Measurements from ENCODE around the gene SLC13A1.
"Not testable (repeated sequence)": the region's sequence is repeated elsewhere in the genome, so short reads cannot be mapped to it uniquely, and the experiment has no call there.

Gene SLC13A1

GRCh38 chr7:123126171-123126570 lies 73.6 kb downstream of the SLC13A1 start:
- no peak for DNase-seq (ENCODE audit: low read depth)

- no peak for DNase-seq (ENCODE audit: low read depth)
Observed at GRCh38 chr7:123125231-123125630, 74.5 kb downstream of the SLC13A1 start.

- DNase-seq (ENCODE audit: low read depth) = no peak
Observed at GRCh38 chr7:123122916-123123315, 76.9 kb downstream of the SLC13A1 start.

- DNase-seq (ENCODE audit: low read depth) = no peak
Observed at GRCh38 chr7:123120286-123120685, 79.5 kb downstream of the SLC13A1 start.

GRCh38 chr7:123115331-123115730 lies 84.4 kb downstream of the SLC13A1 start:
- no peak for DNase-seq (ENCODE audit: low read depth)

GRCh38 chr7:123114288-123114687 lies 85.5 kb downstream of the SLC13A1 start:
- no peak for DNase-seq (ENCODE audit: low read depth)

- DNase-seq (ENCODE audit: low read depth) = no peak
Observed at GRCh38 chr7:123112833-123113232, 86.9 kb downstream of the SLC13A1 start.

GRCh38 chr7:123099712-123100111 lies 100.1 kb downstream of the SLC13A1 start:
- no peak for DNase-seq (ENCODE audit: low read depth)

- no peak for DNase-seq (ENCODE audit: low read depth)
Observed at GRCh38 chr7:123096976-123097375, 102.8 kb downstream of the SLC13A1 start.

- no peak for DNase-seq (ENCODE audit: low read depth)
Observed at GRCh38 chr7:123096434-123096833, 103.3 kb downstream of the SLC13A1 start.

- DNase-seq (ENCODE audit: low read depth) = no peak
Observed at GRCh38 chr7:123090456-123090855, 109.3 kb downstream of the SLC13A1 start.

GRCh38 chr7:123086910-123087309 lies 112.9 kb downstream of the SLC13A1 start:
- not testable (repeated sequence) for DNase-seq (ENCODE audit: low read depth)

GRCh38 chr7:123084861-123085260 lies 114.9 kb downstream of the SLC13A1 start:
- DNase-seq (ENCODE audit: low read depth) = not testable (repeated sequence)

GRCh38 chr7:123079021-123079420 lies 120.7 kb downstream of the SLC13A1 start:
- DNase-seq (ENCODE audit: low read depth) = no peak

GRCh38 chr7:123075838-123076467 lies 123.8 kb downstream of the SLC13A1 start:
- no peak for DNase-seq (ENCODE audit: low read depth)

GRCh38 chr7:123070702-123071286 lies 129.0 kb downstream of the SLC13A1 start:
- no peak for DNase-seq (ENCODE audit: low read depth)

GRCh38 chr7:123067814-123068213 lies 132.0 kb downstream of the SLC13A1 start:
- DNase-seq (ENCODE audit: low read depth) = no peak

All from fibroblast of the conjunctiva (primary cell).